HG02970 (cell line): ENCODE measurements around the gene SPDYE5.

Experiments
- ATAC-seq: cut with Tn5 transposase; IDR thresholded peaks from one replicate; pipeline ENCODE4 v1.9.1; 2021; ENCODE audit warnings: mild to moderate bottlenecking, moderate library complexity, moderate number of reproducible peaks; ENCODE audit not compliant: unreplicated experiment, low FRiP score

SPDYE5 gene

DNA sequence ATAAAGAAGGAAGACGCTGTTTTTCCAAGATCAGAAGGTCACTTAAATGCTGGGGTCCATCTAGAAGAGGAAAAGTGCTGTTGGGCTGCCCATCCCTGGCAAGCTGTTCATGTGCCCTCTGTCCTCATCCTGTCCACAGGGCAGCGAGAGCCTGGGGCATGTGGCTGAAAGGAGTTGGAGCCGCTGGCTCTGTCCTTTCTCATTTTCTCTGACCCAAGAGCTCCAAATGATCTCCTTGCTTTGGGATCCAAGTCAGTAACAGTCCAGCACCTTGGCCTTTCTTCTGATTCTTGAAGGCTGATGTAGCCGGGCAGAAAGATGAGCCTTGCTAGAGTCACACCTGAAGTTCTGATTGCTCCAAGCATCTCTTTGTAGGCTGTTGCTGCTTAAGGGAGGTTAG is 44.4 kb downstream of the SPDYE5 start:
- no peak for ATAC-seq

DNA sequence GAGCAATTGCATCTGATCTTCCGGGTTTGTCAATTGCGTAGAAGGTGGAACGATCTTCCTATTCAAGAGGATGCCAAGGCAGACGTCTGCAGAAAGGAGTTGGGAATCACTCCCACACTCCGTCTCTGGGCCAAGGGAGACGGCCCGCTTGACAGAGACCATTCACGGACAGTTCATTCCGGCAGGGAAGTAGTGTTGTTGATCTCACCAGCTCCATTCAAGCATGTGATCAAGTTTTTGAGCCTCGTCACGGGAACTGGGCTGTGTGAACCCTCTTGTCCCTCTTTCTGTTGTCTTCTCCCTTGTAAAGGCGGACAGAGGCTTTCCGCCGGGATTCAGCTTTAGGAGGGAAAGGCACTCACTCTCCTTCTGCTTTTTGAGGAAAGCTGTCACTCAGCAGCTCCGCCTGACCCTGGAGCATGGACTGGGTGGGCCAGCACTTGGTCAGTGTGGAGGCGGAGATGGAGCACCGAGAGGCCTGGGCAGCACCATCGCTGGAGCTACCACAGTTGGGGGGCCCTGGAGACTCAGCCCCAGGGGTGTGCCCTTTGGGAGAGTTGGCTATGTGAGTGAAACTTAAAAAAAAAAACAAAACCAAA is 44.9 kb downstream of the SPDYE5 start:
- no peak for ATAC-seq

DNA sequence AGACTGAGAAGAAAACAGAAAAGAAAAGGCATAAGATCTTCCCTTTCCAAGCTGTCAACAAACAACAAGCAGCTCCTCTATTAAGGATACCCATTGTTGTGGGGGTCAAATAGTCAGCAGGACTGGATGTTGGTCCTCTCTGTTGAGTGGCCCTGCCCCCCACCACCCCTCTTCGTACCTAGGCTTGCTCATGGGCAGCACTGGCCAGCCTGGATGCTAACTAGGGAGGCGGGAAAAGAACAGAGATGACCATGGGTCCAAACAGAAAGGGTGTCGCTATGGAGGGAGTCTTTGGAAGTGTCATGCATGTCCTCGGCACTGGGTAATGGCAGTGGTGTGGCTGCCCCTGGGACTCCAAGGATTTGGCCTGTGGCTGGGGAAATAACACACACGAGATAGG is 45.6 kb downstream of the SPDYE5 start:
- ATAC-seq, result no peak

DNA sequence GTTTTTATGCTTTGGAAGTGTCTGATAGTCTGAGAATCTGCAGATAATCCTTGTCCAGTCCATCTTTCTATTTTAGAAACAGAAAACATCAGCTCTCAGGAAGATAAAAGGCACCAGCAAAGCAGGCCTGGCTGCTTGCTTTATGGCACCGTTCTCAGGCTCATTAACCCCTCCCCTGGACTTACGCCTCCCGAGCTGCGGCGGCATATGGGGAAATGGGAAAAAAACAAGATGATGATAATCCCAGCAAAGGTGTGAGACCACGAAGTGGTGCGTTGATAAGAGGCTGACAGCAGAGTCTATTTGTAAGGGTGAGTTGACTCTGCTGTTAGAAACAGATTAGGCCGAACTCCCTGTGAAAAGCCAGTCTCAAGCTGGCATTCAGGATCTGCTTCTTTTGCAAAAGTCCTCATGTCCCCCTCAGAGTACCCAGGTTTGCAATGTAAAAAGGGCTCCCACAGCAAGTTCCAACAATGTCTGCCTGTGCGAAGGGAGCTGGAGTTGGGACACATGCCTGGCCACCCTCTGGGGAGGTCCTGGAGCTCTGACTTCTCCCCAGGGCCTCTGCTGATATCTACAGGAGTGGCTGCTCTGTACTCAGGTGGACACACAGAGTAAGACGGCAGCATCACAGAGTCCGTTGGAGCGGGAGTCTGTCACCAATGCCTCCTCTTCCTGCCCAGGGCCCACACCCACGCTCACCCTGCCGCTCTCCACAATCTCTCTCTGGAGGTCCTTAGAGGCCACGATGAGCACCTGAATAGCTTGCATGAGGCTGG is 54.3 kb downstream of the SPDYE5 start:
- ATAC-seq, result no peak
